ENCODE data around the gene PDE4C. TPM values are rescaled to one million over a fixed set of nuclear protein-coding genes. Genes with fewer than 3 reads are reported as not detected.

PDE4C gene
- total RNA-seq, 1 donor from 2014 or later, result 1.6 TPM

- no peaks in the 10 kb centered on the region for H3K27me3 Mint-ChIP-seq
- peak overlapping the region; percentile 84 for H3K4me3 Mint-ChIP-seq (ENCODE audit: low read depth)
These were observed 32.1 kb downstream of the PDE4C start for GRCh38 chr19:18194181-18194530.

GRCh38 chr19:18193388-18194180 lies 32.7 kb downstream of the PDE4C start:
- peaks cover 8% of the 10 kb centered on the region for H3K4me1 Mint-ChIP-seq (ENCODE audit: low read depth)

More at GRCh38 chr19:18194181-18194530, 32.1 kb downstream of the PDE4C start:
- H3K4me1 Mint-ChIP-seq (ENCODE audit: low read depth), result peaks cover 8% of the 10 kb centered on the region
- no peaks in the 10 kb centered on the region for H3K9me3 Mint-ChIP-seq (ENCODE audit: low read depth)
- peaks cover 1% of the 10 kb centered on the region for H3K36me3 Mint-ChIP-seq (ENCODE audit: insufficient read depth)
- peak overlapping the region; percentile 80 for H3K27ac Mint-ChIP-seq
- no peak for TF ChIP-seq CTCF (IDR thresholded peaks at IDR 0.05; ENCODE audit: unreplicated experiment)
- DNase-seq (ENCODE audit: low spot score, unreplicated experiment), result no peak

GRCh38 chr19:18192673-18193387 lies 33.4 kb downstream of the PDE4C start, which contains the start of gene MPV17L2:
MPV17L2 (plus strand) TSS chr19:18193218; CDS start chr19:18193282, 64 bp downstream.
- Mint-ChIP-seq H3K4me3 (ENCODE audit: low read depth) (peak within 1 kb of the TSS; percentile 84), H3K4me1 (ENCODE audit: low read depth) (peaks cover 8% of the 10 kb centered on the region), H3K36me3 (ENCODE audit: insufficient read depth) (no peaks in the 10 kb centered on the region), H3K27ac (peak within 1 kb of the TSS; percentile 80), H3K27me3 (no peaks in the 10 kb centered on the region), H3K9me3 (ENCODE audit: low read depth) (no peaks in the 10 kb centered on the region)
- TF ChIP-seq CTCF (IDR thresholded peaks at IDR 0.05; ENCODE audit: unreplicated experiment), result no peak
- peak; percentile 96 for DNase-seq (ENCODE audit: low spot score, unreplicated experiment)

More at GRCh38 chr19:18193388-18194180, 32.7 kb downstream of the PDE4C start:
- Mint-ChIP-seq H3K4me3 (ENCODE audit: low read depth) (peak overlapping the region; percentile 84), H3K36me3 (ENCODE audit: insufficient read depth) (peaks cover under 1% of the 10 kb centered on the region), H3K27ac (peak overlapping the region; percentile 80), H3K27me3 (no peaks in the 10 kb centered on the region), H3K9me3 (ENCODE audit: low read depth) (no peaks in the 10 kb centered on the region)
- DNase-seq (ENCODE audit: low spot score, unreplicated experiment), result no peak
- no peak for TF ChIP-seq CTCF (IDR thresholded peaks at IDR 0.05; ENCODE audit: unreplicated experiment)

- H3K4me3 Mint-ChIP-seq (ENCODE audit: low read depth), result no peak overlapping the region
- no peak for DNase-seq (ENCODE audit: low spot score, unreplicated experiment)
- no peaks in the 10 kb centered on the region for H3K9me3 Mint-ChIP-seq (ENCODE audit: low read depth)
- TF ChIP-seq CTCF (IDR thresholded peaks at IDR 0.05; ENCODE audit: unreplicated experiment), result no peak
- peak overlapping the region; percentile 80 for H3K27ac Mint-ChIP-seq
- no peaks in the 10 kb centered on the region for H3K36me3 Mint-ChIP-seq (ENCODE audit: insufficient read depth)
- peaks cover 8% of the 10 kb centered on the region for H3K4me1 Mint-ChIP-seq (ENCODE audit: low read depth)
- no peaks in the 10 kb centered on the region for H3K27me3 Mint-ChIP-seq
These were observed 34.6 kb downstream of the PDE4C start for GRCh38 chr19:18191640-18192062.

GRCh38 chr19:18190278-18190677 lies 36.0 kb downstream of the PDE4C start:
- Mint-ChIP-seq H3K9me3 (ENCODE audit: low read depth) (no peaks in the 10 kb centered on the region), H3K4me3 (ENCODE audit: low read depth) (no peak overlapping the region), H3K4me1 (ENCODE audit: low read depth) (peaks cover 8% of the 10 kb centered on the region), H3K27me3 (no peaks in the 10 kb centered on the region), H3K36me3 (ENCODE audit: insufficient read depth) (no peaks in the 10 kb centered on the region), H3K27ac (no peak overlapping the region)
- TF ChIP-seq CTCF (IDR thresholded peaks at IDR 0.05; ENCODE audit: unreplicated experiment), result no peak
- no peak for DNase-seq (ENCODE audit: low spot score, unreplicated experiment)
